Loucy (cell line): Measurements from ENCODE around the gene CRYBG3.

Experiments used
- EZH2phosphoT487 ChIP-seq: fragments of 200-600 bp; IDR thresholded peaks from 2 replicates; pipeline ENCODE4 v1.6.1; 2018; ENCODE audit warnings: antibody characterized with exemption, mild to moderate bottlenecking, moderate library complexity, borderline replicate concordance
- TF ChIP-seq, protein P1 (sequence below): fragments of 200-600 bp; sonication (generic); conservative IDR thresholded peaks from 2 replicates; pipeline ENCODE4 v1.5.1; 2014; ENCODE audit warnings: mild to moderate bottlenecking, antibody characterized with exemption, low read length

DNA sequence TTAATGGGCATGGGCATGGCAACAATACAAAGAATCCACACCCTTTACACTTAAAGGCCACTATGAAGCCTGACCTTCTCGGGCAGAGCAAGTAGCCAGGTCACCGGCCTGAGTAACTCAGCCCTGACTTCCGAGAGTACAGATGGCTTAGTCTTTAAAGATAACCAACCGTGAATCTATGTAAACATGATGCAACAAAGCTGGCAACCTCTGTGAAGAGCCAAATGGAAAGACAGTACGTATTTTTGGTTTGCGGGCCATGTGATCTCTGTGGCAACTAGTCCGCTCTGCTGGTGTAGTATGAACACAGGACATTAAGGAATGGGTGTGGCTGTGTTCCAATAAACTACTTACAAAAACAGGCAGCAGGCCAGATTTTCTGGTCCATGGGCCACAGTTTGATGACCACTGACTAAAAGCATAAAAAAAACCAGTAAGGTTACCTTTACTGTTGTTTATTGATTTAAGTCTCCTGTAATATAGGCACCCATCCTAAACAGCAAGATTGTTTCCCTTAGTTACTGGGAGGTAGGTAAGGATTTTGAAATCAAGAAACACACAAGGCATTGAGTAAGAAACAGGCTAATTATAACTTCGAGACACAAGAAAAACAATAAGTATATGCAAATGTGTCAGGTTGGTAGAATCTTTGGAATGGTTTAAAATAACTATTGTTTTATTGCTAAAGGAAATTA lies 136.0 kb downstream of the CRYBG3 start:
- TF ChIP-seq EZH2phosphoT487 = no peak
- TF ChIP-seq, protein P1, sequence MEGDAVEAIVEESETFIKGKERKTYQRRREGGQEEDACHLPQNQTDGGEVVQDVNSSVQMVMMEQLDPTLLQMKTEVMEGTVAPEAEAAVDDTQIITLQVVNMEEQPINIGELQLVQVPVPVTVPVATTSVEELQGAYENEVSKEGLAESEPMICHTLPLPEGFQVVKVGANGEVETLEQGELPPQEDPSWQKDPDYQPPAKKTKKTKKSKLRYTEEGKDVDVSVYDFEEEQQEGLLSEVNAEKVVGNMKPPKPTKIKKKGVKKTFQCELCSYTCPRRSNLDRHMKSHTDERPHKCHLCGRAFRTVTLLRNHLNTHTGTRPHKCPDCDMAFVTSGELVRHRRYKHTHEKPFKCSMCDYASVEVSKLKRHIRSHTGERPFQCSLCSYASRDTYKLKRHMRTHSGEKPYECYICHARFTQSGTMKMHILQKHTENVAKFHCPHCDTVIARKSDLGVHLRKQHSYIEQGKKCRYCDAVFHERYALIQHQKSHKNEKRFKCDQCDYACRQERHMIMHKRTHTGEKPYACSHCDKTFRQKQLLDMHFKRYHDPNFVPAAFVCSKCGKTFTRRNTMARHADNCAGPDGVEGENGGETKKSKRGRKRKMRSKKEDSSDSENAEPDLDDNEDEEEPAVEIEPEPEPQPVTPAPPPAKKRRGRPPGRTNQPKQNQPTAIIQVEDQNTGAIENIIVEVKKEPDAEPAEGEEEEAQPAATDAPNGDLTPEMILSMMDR = no peak
